ENCODE results near the gene PGLYRP4. TPM values are rescaled to one million over a fixed set of nuclear protein-coding genes. Genes with fewer than 3 reads are reported as not detected.

Gene PGLYRP4
- total RNA-seq, 2 donors from 2014 or later = not detected

GRCh38 chr1:153389401-153389800 is 40.8 kb upstream of the PGLYRP4 start:
- 92% methylated on average over 1 of the region's 1 CpG; no CpG with 5 or more reads in 1 of the 2 experiments for WGBS, 2 experiments (ENCODE audit: insufficient coverage in 1 of 2, insufficient read length in 1 of 2)
- Mint-ChIP-seq H3K4me3 (no peak overlapping the region), H3K27ac (no peak overlapping the region), H3K36me3 (ENCODE audit: low read depth) (no peaks in the 10 kb centered on the region), H3K27me3 (ENCODE audit: insufficient read depth) (peaks cover 11% of the 10 kb centered on the region), H3K4me1 (no peaks in the 10 kb centered on the region), H3K9me3 (no peaks in the 10 kb centered on the region)
- Histone ChIP-seq H3K27me3 (ENCODE audit: control insufficient read depth, insufficient read depth, low read length, poor library complexity, severe bottlenecking) (no peaks in the 10 kb centered on the region), H3K27ac (ENCODE audit: low read depth, low read length) (no peak overlapping the region), H3K4me3 (ENCODE audit: low read length) (no peak overlapping the region), H3K9ac (ENCODE audit: extremely low read depth, low read length, poor library complexity, severe bottlenecking) (no peak overlapping the region), H3K36me3 (ENCODE audit: control insufficient read depth, insufficient read depth, low read length) (no peaks in the 10 kb centered on the region), H3K4me1 (ENCODE audit: control insufficient read depth, insufficient read depth, low read length) (no peaks in the 10 kb centered on the region), H3K9me3 (ENCODE audit: control insufficient read depth, low read length) (no peaks in the 10 kb centered on the region)
- DNase-seq = no peak
- no peak for TF ChIP-seq CTCF (conservative IDR thresholded peaks at IDR 0.05)

GRCh38 chr1:153387785-153388184 is 39.1 kb upstream of the PGLYRP4 start:
- peak; percentile 7 for DNase-seq
- H3K27ac Mint-ChIP-seq = no peak overlapping the region
- H3K4me3 Mint-ChIP-seq = no peak overlapping the region
- Histone ChIP-seq H3K36me3 (ENCODE audit: control insufficient read depth, insufficient read depth, low read length) (no peaks in the 10 kb centered on the region), H3K27ac (ENCODE audit: low read depth, low read length) (no peak overlapping the region), H3K9ac (ENCODE audit: extremely low read depth, low read length, poor library complexity, severe bottlenecking) (no peak overlapping the region), H3K4me1 (ENCODE audit: control insufficient read depth, insufficient read depth, low read length) (no peaks in the 10 kb centered on the region), H3K4me3 (ENCODE audit: low read length) (no peak overlapping the region), H3K27me3 (ENCODE audit: control insufficient read depth, insufficient read depth, low read length, poor library complexity, severe bottlenecking) (peaks cover 4% of the 10 kb centered on the region), H3K9me3 (ENCODE audit: control insufficient read depth, low read length) (no peaks in the 10 kb centered on the region)
- WGBS, 2 experiments (ENCODE audit: insufficient coverage in 1 of 2, insufficient read length in 1 of 2) = 83 to 85% methylated on average over 2 to 4 of the region's 4 CpGs
- H3K27me3 Mint-ChIP-seq (ENCODE audit: insufficient read depth) = peaks cover 11% of the 10 kb centered on the region
- TF ChIP-seq CTCF (conservative IDR thresholded peaks at IDR 0.05) = no peak
- H3K4me1 Mint-ChIP-seq = no peaks in the 10 kb centered on the region
- H3K36me3 Mint-ChIP-seq (ENCODE audit: low read depth) = no peaks in the 10 kb centered on the region
- no peaks in the 10 kb centered on the region for H3K9me3 Mint-ChIP-seq

GRCh38 chr1:153387001-153387400 is 38.4 kb upstream of the PGLYRP4 start:
- peaks cover 12% of the 10 kb centered on the region for H3K27me3 Mint-ChIP-seq (ENCODE audit: insufficient read depth)
- peaks cover 1% of the 10 kb centered on the region for H3K9me3 ChIP-seq (ENCODE audit: control insufficient read depth, low read length)
- no peaks in the 10 kb centered on the region for H3K36me3 Mint-ChIP-seq (ENCODE audit: low read depth)
- WGBS, 2 experiments (ENCODE audit: insufficient coverage in 1 of 2, insufficient read length in 1 of 2) = 87 to 100% methylated on average over 4 of the region's 4 CpGs
- H3K36me3 ChIP-seq (ENCODE audit: control insufficient read depth, insufficient read depth, low read length) = no peaks in the 10 kb centered on the region
- H3K9me3 Mint-ChIP-seq = peaks cover 3% of the 10 kb centered on the region
- no peak for TF ChIP-seq CTCF (conservative IDR thresholded peaks at IDR 0.05)
- peak; percentile 5 for DNase-seq
- H3K27me3 ChIP-seq (ENCODE audit: control insufficient read depth, insufficient read depth, low read length, poor library complexity, severe bottlenecking) = peaks cover 10% of the 10 kb centered on the region
- no peaks in the 10 kb centered on the region for H3K4me1 ChIP-seq (ENCODE audit: control insufficient read depth, insufficient read depth, low read length)
- no peaks in the 10 kb centered on the region for H3K4me1 Mint-ChIP-seq
- H3K27ac ChIP-seq (ENCODE audit: low read depth, low read length) = no peak overlapping the region
- H3K27ac Mint-ChIP-seq = no peak overlapping the region
- no peak overlapping the region for H3K9ac ChIP-seq (ENCODE audit: extremely low read depth, low read length, poor library complexity, severe bottlenecking)
- no peak overlapping the region for H3K4me3 Mint-ChIP-seq
- no peak overlapping the region for H3K4me3 ChIP-seq (ENCODE audit: low read length)

Measured in endodermal cell (in vitro differentiated cells).